Activated T-cell treated with anti-CD3 and anti-CD28 coated beads, Interleukin-2, amount 50 U/mL, for 72 hours (primary cell): ENCODE measurements around the gene PRTG. TPM values are rescaled to one million over a fixed set of nuclear protein-coding genes. Genes with fewer than 3 reads are reported as not detected.

Experiments used
- total RNA-seq, 2 donors: library from RNA; stranded (reverse); gene quantifications; one replicate each; pipeline ENCODE4 v1.2.3, GENCODE V29; 2022

PRTG gene
- total RNA-seq, 2 donors from 2014 or later, result 0.25 TPM; not detected in 1

Other genes with a start within 250 kb of the PRTG start
- gene DNAAF4, start 234.9 kb downstream of the PRTG start, total RNA-seq, result under 1 TPM; 0.50 to 0.76 TPM
- not detected for gene PYGO1, start 154.8 kb downstream of the PRTG start, total RNA-seq